Adrenal gland (tissue), 5 donors: Measurements from ENCODE around the gene PAM16.

Experiments
- POLR2A ChIP-seq, 2 donors: fragments of 450-650 bp; IDR thresholded peaks; one replicate each; pipeline ENCODE4 v1.6.1; 2017; ENCODE audit warnings: antibody characterized with exemption in 2 of 2, mild to moderate bottlenecking in 2 of 2, moderate library complexity in 1 of 2
- TF ChIP-seq, protein P1 (sequence below), 6 experiments: fragments of 450-650 bp in 4 of 6; fragments of 200-600 bp in 2 of 6; sonication (generic) in 1 of 6; IDR thresholded peaks; 1 replicate in 5 of 6; 2 replicates in 1 of 6; pipeline versions ENCODE4 v1.5.1 to v1.8.0; 2016 to 2021; ENCODE audit warnings: antibody characterized with exemption in 6 of 6, mild to moderate bottlenecking in 2 of 6, moderate library complexity in 1 of 6
- donor health status: DM: no; HTN: no; CAD: no.

DNA sequence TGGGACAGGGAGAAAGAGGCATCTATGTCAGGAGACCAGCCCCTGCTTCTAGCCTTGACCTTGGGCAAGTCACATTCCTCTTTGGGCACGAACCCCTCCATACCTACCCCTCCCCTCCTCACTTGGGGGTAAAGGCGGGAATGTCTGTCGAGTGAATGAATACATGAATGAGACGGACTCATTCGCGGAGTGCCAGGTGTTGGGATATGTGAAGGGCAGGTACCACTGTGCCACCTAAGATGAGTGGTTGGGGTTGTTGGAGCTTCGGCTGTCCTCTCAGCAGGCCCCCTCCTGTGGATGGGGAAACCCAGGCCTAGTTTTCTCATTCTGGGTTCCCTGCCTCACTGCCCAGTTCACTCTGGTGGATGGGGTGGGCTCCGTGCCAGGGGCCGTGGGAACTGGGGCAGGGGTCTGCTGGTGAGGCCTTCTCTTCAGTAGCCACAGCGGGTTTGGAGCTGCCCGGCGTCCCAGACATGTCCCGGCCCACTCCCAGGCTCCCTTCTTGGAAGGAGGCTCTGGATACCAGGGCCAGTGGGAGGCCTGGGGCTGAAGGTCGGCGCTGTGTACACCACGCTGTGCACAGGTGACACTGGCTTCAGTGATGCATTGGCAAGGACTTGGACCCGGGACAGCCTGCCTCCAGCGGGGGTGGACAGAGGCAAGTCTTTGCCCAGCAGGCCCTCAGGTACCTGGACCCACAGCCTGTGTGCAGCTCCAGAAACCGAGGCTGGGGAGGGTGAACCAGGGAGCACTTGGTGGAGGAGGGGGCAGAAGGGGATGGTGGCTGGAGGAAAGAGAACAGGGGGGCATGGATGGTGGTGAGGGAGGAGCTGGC, 29.6 kb downstream of the PAM16 start:
- no peak for TF ChIP-seq POLR2A (IDR thresholded peaks at IDR 0.05)
- TF ChIP-seq, protein P1, sequence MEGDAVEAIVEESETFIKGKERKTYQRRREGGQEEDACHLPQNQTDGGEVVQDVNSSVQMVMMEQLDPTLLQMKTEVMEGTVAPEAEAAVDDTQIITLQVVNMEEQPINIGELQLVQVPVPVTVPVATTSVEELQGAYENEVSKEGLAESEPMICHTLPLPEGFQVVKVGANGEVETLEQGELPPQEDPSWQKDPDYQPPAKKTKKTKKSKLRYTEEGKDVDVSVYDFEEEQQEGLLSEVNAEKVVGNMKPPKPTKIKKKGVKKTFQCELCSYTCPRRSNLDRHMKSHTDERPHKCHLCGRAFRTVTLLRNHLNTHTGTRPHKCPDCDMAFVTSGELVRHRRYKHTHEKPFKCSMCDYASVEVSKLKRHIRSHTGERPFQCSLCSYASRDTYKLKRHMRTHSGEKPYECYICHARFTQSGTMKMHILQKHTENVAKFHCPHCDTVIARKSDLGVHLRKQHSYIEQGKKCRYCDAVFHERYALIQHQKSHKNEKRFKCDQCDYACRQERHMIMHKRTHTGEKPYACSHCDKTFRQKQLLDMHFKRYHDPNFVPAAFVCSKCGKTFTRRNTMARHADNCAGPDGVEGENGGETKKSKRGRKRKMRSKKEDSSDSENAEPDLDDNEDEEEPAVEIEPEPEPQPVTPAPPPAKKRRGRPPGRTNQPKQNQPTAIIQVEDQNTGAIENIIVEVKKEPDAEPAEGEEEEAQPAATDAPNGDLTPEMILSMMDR (IDR thresholded peaks at IDR 0.05) = no peak
